ENCODE measurements around the gene OR7C1. TPM values are rescaled to one million over a fixed set of nuclear protein-coding genes. Genes with fewer than 3 reads are reported as not detected.
A peak's percentile ranks its signal among the peaks of the same experiment; 100 is the strongest.

Gene OR7C1
- total and polyA plus RNA-seq, 10 of the 15 experiments (the other 5 are each of a cell fraction or from before 2014, with no cell fraction given), result 0.04 to 0.06 TPM; not detected in 8

- TF ChIP-seq ZBTB33 (IDR thresholded peaks at IDR 0.05), result no peak
- TF ChIP-seq SMAD1 (IDR thresholded peaks at IDR 0.05; ENCODE audit: low read depth, partially characterized antibody), result no peak
Measured at GRCh38 chr19:14835011-14835410, at the start of gene OR7C1, which contains the start of gene OR7A5 (continued).

- Histone ChIP-seq H3K27ac (ENCODE audit: control insufficient read depth, insufficient read depth) (no peak overlapping the region), H2AFZ (ENCODE audit: control insufficient read depth, low read depth, low read length) (no peak overlapping the region), H3K9me3 (replicated peaks; ENCODE audit: control insufficient read depth, insufficient read depth, low read length) (no peaks in the 10 kb centered on the region), H3K27me3 (replicated peaks in 1 of 2; ENCODE audit: control insufficient read depth in 2 of 2, insufficient read depth in 2 of 2, low read length in 1 of 2) (no peaks in the 10 kb centered on the region), H3K4me3 (no peak overlapping the region), H4K20me1 (ENCODE audit: control insufficient read depth, insufficient read depth) (no peaks in the 10 kb centered on the region), H3K4me2 (ENCODE audit: control insufficient read depth, insufficient read depth) (no peak overlapping the region), H3K9ac (ENCODE audit: control insufficient read depth, insufficient read depth, low read length) (no peak overlapping the region), H3K79me2 (ENCODE audit: control insufficient read depth, insufficient read depth, low read length) (no peaks in the 10 kb centered on the region), H3K36me3 (ENCODE audit: control insufficient read depth in 2 of 2, insufficient read depth in 2 of 2, low read length in 1 of 2) (no peaks in the 10 kb centered on the region), H3K4me1 (ENCODE audit: control insufficient read depth, insufficient read depth, low read length) (no peaks in the 10 kb centered on the region)
- intact Hi-C loops (cut with micrococcal nuclease; ENCODE audit: unreplicated experiment) (no loop called here), in situ Hi-C loops (cut with MboI) (no loop called here)
- FAIRE-seq, result peak; percentile 31
- CTCF ChIA-PET, result no interaction called here
- no TSS peak for BruUV-seq (replicated peaks)
- no peak for ATAC-seq
- TF ChIP-seq LARP7 (IDR thresholded peaks at IDR 0.05) (no peak), CTCF (IDR thresholded peaks at IDR 0.05 in 2 of 3, conservative IDR thresholded peaks at IDR 0.05 in 1 of 3; ENCODE audit: control insufficient read depth in 2 of 3, extremely low read depth in 1 of 3, insufficient read depth in 1 of 3, low read depth in 3 of 3, low read length in 3 of 3) (peak; percentile 12 to 53 (median 50); a peak in 4 of 6 replicates), RAD21 (IDR thresholded peaks at IDR 0.05; ENCODE audit: insufficient read depth, low read depth, low read length) (peak; percentile 69), SMC3 (IDR thresholded peaks at IDR 0.05; ENCODE audit: borderline replicate concordance, low read length) (peak; percentile 43; the same call in 1 of the 2 replicates)
- SMC1A ChIA-PET (ENCODE audit: uncharacterized antibody, unreplicated experiment), result no interaction called here
- DNase-seq (ENCODE audit: low read depth, low spot score), result peak; percentile 2
- RAD21 ChIA-PET (ENCODE audit: unreplicated experiment), result no interaction called here
- POLR2A ChIA-PET, result no interaction called here
- 11% methylated on average over 4 of the region's 4 CpGs for WGBS (ENCODE audit: insufficient coverage, insufficient replicate concordance, low lambda C conversion rate, missing lambda C conversion rate)
Measured at GRCh38 chr19:14871619-14872230, 36.7 kb upstream of the OR7C1 start.

All from GM12878 (cell line).